HG03460 (cell line): Measurements from ENCODE around the gene NLRP5.
"Not testable (repeated sequence)": the region's sequence is repeated elsewhere in the genome, so short reads cannot be mapped to it uniquely, and the experiment has no call there.

Experiments
- ATAC-seq: cut with Tn5 transposase; IDR thresholded peaks from one replicate; pipeline ENCODE4 v1.9.1; 2021; ENCODE audit not compliant: unreplicated experiment

The NLRP5 gene

DNA sequence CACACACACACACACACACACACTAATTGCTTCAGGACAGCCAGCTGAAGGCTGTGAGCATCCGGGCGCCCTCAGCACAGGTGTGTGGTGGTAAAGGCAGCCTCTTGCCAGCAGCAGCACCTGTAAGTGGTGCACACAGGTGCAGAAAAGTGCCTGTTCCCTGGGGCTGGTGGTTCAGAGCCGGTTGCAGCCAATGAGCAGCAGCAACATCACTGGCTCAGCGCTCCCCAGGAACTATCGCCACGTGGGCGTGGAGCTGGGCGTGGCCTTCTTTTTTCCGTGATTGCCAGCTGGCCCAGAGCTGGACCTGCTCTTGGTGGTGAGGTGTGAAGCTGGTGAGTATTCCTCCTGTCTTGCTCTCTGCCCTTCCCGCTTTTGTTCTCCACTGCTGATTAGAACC lies at the start of gene NLRP5:
NLRP5 (plus strand) TSS at position 289 of the 400 bp plus-strand sequence.
- no peak for ATAC-seq

GRCh38 chr19:55939206-55939605 lies 47.4 kb upstream of the NLRP5 start:
- no peak for ATAC-seq

GRCh38 chr19:55940306-55940705 lies 46.3 kb upstream of the NLRP5 start:
- ATAC-seq = no peak

- no peak for ATAC-seq
These were observed 39.0 kb upstream of the NLRP5 start, which contains the start of gene NLRP8 for GRCh38 chr19:55947532-55947931. NLRP8 (plus strand) TSS chr19:55947832.

DNA sequence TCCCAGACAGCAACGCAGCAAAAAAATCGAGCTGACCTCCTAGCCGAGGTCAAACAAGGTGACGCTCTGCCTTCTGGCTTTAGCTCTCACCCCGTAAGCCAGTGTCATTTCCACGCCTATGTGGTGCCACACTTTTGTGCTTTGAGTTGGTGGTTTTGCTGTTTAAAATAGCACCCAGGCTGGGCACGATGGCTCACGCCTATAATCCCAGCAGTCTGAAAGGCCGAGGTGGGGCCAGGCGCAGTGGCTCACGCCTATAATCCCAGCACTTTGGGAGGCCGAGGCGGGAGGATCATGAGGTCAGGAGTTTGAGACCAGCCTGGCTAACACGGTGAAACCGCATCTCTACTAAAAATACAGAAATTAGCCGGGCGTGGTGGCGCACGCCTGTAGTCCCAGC lies 36.0 kb upstream of the NLRP5 start:
- ATAC-seq = not testable (repeated sequence)

DNA sequence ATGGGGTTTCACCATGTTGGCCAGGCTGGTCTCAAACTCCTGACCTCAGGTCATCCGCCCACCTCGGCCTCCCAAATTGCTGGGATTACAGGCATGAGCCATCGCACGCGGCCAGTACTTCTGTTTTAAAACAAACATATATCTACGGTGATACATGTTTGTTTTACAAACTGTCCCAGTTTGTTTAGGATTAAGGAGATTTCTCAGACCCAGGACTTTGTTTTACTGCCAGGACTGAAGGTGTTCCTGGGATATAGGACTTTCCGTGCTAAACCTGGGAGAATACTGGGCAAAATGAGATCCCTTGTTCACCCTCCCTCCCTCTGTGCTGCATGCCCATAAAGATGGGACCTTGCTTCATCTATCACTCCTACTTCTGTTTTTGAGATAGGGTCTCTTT lies 30.1 kb upstream of the NLRP5 start:
- ATAC-seq = no peak

- ATAC-seq = no peak
These were observed 28.2 kb upstream of the NLRP5 start for GRCh38 chr19:55958356-55958755.

GRCh38 chr19:55959996-55960675 lies 26.4 kb upstream of the NLRP5 start:
- ATAC-seq = no peak

DNA sequence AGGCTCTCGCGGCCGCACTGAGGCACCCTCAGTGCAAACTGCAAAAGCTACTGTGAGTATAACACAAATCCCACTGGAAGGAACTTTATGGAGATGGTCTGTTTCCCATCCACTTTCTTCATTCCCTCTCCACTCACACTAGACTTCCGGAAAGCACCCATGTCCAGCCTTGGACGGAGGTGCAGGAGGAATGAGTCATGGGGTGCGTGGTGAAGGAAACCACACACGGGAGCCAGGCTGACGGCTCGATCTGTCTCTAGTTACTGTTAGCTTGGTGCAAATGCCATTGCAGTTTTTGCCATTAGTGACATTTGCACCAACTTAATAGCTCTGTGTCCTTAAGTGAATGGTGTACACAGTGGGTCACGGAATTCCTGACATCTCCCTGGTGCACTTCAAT lies 24.4 kb upstream of the NLRP5 start:
- no peak for ATAC-seq

GRCh38 chr19:55973982-55974381 lies 12.6 kb upstream of the NLRP5 start:
- ATAC-seq = no peak

DNA sequence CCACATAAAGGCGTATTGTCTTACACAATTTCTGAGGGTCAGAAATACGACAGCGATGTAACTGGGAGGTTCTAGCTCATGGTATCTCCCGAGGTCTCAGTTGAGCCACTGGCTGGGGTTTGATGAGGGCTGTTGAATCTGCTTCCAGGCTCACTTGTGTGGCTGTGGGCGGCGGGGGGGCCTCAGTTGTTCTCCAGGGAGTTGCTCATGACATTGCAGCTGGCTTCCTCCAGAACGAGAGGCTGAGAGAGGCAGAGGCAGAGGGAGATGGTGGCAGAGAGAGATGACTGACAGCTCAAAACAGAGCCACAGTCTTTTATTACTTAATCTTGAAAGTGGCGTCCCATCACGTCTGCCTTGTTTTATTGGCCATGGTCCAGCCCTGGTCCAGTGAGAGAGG lies 6.2 kb upstream of the NLRP5 start:
- ATAC-seq = no peak

GRCh38 chr19:55985254-55985653 lies 1.3 kb upstream of the NLRP5 start:
- no peak for ATAC-seq

GRCh38 chr19:55990831-55991230 lies 4.3 kb downstream of the NLRP5 start:
- no peak for ATAC-seq

GRCh38 chr19:55993492-55993891 lies 6.9 kb downstream of the NLRP5 start:
- no peak for ATAC-seq

DNA sequence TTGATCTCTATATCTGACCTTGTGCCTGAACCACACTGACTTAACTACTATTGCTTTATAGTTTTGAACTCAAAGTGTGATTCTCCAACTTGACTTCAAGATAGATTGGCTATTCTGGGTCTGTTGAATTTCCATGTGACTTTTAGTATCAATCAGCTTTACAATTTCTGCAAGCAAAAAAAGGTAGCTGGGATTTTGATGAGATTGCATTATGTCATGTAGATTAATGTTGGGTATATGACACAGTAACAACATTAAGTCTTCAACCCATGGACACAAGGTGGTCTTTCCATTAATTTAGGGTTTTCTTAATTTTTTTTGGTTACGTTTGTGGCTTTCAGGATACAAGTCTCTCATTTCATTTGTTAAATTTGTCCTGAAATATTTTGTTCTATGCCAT lies 28.2 kb downstream of the NLRP5 start:
- ATAC-seq = no peak

- no peak for ATAC-seq
These were observed 29.2 kb downstream of the NLRP5 start for GRCh38 chr19:56015756-56016155.

DNA sequence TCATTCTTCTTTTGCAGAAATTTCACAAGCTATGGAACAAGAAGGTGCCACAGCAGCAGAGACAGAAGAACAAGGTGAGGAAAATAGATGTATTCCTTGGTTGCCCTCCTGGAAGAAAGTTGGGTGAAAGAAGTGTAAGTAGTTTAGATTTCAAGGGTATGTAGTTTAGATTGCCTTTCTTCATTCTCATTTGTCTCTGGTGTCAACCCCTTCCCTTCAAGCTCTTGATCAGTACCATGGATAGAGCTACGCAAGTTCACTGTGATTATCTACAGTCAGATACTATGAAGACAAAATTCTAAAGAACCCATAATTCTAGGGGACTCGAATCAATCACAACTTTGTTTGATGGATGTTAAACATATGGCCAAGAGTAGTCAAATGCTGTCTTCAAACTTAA lies 32.8 kb downstream of the NLRP5 start:
- ATAC-seq = not testable (repeated sequence)

GRCh38 chr19:56020355-56020975 lies 33.9 kb downstream of the NLRP5 start:
- ATAC-seq = not testable (repeated sequence)

- ATAC-seq = no peak
These were observed 40.2 kb downstream of the NLRP5 start for GRCh38 chr19:56026769-56027168.

DNA sequence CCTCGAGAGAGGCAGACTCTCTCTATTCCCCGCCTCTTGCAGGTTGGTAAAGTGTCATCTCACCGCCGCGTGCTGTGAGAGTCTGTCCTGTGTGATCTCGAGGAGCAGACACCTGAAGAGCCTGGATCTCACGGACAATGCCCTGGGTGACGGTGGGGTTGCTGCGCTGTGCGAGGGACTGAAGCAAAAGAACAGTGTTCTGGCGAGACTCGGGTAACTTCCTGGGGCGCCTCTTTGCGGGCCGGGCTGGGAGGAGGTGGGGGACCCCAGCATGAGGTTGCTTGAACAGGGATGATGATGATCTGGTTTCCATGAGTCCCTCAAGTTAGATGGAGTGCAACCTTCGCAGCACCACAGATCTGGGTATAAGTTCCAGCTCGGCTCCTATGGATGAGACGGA lies 67.0 kb downstream of the NLRP5 start:
- ATAC-seq = no peak

GRCh38 chr19:56066152-56067023 lies 79.8 kb downstream of the NLRP5 start:
- no peak for ATAC-seq

- no peak for ATAC-seq
These were observed 83.1 kb downstream of the NLRP5 start for GRCh38 chr19:56069642-56070041.
